ENCODE results near the gene CCNA1.

DNA sequence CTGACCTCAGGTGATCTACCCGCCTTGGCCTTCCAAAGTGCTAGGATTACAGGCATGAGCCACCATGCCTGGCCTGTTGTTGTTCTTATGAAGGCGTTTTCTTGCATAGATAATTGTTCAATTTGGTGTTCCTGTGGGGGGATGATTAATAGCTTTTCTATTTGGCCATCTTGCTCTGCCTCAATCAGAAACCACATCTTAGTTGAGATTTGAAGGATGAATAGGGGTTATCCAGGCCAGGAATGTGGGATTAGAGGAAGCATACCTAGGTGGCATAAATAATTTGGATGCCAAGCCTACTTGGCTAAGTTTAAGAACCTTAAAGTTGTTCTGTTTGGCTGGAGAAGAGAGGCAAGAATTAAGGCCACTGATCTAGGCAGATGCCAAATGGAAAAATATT, 44.4 kb downstream of the CCNA1 start:
- TF ChIP-seq, protein P1, sequence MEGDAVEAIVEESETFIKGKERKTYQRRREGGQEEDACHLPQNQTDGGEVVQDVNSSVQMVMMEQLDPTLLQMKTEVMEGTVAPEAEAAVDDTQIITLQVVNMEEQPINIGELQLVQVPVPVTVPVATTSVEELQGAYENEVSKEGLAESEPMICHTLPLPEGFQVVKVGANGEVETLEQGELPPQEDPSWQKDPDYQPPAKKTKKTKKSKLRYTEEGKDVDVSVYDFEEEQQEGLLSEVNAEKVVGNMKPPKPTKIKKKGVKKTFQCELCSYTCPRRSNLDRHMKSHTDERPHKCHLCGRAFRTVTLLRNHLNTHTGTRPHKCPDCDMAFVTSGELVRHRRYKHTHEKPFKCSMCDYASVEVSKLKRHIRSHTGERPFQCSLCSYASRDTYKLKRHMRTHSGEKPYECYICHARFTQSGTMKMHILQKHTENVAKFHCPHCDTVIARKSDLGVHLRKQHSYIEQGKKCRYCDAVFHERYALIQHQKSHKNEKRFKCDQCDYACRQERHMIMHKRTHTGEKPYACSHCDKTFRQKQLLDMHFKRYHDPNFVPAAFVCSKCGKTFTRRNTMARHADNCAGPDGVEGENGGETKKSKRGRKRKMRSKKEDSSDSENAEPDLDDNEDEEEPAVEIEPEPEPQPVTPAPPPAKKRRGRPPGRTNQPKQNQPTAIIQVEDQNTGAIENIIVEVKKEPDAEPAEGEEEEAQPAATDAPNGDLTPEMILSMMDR (IDR thresholded peaks at IDR 0.05; ENCODE audit: insufficient read depth, low read length, poor library complexity, severe bottlenecking): no peak
- TF ChIP-seq EZH2phosphoT487 (conservative IDR thresholded peaks at IDR 0.05; ENCODE audit: low read length): no peak

Measured in SU-DHL-6 (cell line).